C4-2B (cell line): ENCODE measurements around the gene TLCD4.
A peak's percentile ranks its signal among the peaks of the same experiment; 100 is the strongest.

Source experiments
- H3K27ac ChIP-seq: fragments of 450-650 bp; 2 replicates; pipeline ENCODE4 v1.5.1; 2017
- ZFX ChIP-seq: fragments of 450-650 bp; IDR thresholded peaks from 2 replicates; pipeline ENCODE4 v1.6.1; 2017
- TF ChIP-seq, protein P1 (sequence below): fragments of 450-650 bp; conservative IDR thresholded peaks from 2 replicates; pipeline ENCODE4 v1.5.1; 2017; ENCODE audit warnings: mild to moderate bottlenecking

Gene TLCD4, protein sequence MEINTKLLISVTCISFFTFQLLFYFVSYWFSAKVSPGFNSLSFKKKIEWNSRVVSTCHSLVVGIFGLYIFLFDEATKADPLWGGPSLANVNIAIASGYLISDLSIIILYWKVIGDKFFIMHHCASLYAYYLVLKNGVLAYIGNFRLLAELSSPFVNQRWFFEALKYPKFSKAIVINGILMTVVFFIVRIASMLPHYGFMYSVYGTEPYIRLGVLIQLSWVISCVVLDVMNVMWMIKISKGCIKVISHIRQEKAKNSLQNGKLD

DNA sequence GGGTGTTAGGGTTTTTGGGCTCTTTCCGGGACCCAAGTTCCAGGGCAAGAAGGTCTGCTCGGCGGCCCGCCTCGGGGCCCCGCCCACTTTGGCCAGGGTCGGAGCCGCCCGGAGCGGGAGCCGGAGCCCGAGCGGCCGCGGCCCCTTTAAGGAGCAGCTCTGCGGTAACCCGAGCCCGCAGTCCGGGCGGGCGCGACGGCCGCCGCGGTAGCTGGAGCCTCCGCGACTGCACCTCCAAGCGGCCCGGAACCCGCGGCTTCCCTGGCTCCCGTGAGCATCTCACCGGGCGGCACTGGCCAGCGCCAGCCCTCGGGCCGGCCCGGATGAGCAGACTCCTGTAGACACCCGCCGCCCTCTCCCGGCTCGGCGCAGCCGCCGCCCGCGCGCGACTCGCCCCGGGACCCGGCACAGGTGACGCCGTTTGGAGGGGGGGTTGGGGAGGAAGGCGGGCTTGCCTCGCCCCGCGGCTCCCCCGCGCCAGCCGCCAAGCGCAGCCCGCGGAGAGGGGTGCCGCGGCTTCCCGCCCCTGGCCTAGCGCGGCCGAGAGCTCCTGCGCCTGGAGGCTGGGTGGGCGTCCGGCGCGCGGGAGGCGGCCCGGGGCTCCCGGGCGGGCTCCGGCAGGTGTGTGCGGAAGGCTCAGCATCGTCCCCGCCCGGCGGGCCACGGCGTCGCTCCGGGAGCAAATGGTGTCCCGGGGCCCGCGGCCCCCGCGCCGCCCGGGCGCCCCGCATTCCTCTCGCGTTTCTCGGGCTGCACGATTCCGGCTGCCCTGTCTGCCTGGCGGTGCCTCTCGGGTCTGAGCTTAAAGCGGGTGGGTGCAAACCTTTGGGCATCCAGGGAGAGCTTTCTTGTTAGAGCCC, at the start of gene TLCD4:
Gene TLCD4, plus strand, starts transcription at position 149 of the 860 bp plus-strand sequence. CDS start 26,547 bp downstream, outside the sequence.
- TF ChIP-seq, protein P1, sequence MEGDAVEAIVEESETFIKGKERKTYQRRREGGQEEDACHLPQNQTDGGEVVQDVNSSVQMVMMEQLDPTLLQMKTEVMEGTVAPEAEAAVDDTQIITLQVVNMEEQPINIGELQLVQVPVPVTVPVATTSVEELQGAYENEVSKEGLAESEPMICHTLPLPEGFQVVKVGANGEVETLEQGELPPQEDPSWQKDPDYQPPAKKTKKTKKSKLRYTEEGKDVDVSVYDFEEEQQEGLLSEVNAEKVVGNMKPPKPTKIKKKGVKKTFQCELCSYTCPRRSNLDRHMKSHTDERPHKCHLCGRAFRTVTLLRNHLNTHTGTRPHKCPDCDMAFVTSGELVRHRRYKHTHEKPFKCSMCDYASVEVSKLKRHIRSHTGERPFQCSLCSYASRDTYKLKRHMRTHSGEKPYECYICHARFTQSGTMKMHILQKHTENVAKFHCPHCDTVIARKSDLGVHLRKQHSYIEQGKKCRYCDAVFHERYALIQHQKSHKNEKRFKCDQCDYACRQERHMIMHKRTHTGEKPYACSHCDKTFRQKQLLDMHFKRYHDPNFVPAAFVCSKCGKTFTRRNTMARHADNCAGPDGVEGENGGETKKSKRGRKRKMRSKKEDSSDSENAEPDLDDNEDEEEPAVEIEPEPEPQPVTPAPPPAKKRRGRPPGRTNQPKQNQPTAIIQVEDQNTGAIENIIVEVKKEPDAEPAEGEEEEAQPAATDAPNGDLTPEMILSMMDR: no peak
- TF ChIP-seq ZFX: peak; percentile 65
- peak within 1 kb of the TSS; percentile 64 for H3K27ac ChIP-seq

DNA sequence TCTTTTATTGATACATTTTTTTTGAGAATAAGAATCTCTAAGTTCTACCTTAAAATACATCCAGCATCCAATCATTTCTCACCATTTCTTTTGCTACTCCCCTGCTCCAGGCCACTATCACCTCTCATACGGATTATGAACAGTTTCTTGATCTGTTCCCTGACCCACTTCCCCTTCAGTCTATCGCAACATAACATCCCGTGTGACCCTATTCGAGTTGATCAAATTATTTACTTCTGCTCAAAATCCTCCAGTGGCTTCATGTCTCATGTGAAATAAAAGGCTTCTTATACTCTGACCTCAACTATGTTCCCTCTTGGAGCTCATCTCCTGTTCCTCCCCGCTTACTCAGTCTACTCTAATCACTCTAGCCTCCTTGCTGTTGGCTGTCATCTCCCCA, 49.6 kb upstream of the TLCD4 start:
- H3K27ac ChIP-seq: no peak overlapping the region
- no peak for TF ChIP-seq ZFX
- TF ChIP-seq, protein P1: no peak

DNA sequence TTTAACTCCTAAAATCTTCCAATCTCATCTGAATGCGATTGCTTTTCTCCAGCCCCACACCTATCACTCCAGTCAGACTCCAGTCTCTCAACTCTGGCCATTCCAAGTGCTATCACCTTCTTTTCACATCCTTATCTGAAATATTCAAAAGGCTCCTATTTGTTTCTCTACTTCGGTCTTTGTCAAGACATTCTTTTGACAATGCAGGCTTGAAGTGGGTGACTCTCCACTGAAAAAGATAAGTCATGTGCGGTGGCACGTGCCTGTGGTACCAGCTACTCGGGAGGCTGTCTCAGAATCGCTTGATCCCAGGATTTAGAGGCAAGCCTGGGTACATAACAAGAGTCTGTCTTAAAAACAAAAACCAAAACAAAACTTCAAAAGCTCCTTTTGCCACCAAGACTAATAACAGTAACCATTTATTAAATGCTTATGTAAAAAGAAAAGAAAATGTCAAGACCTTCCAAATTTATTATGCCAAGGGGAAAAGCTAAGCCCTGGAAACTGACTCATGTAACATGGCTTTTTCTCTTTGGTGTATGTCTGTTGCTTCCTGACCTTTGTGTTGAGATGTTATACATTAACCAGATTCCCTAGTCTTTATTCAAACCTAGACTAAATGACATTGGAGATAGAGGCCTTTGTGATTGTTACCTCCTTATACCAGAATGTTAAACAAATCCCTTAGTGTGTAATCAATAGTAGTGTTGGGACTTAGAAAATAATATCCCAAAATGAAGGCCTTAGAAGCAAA, 48.0 kb upstream of the TLCD4 start:
- no peak overlapping the region for H3K27ac ChIP-seq
- TF ChIP-seq, protein P1: no peak
- no peak for TF ChIP-seq ZFX

DNA sequence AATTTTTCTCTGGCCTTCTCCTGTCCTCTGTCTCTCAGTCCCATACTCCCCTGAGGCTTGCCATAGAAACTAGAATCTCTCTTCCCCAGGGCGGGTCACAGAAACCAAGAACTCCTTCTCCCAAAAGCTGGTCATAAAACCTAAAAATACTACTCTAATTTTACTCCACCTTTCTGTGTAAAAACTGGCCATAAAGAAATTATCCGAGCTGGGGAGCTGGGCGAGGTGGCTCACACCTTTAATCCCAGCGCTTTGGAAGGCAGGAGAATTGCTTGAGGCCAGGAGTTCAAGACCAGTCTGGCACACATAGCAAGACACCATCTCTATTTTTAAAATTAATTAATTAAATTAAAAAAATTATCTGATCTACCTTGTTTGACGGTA, 47.5 kb upstream of the TLCD4 start:
- H3K27ac ChIP-seq: no peak overlapping the region
- TF ChIP-seq, protein P1: no peak
- TF ChIP-seq ZFX: no peak

DNA sequence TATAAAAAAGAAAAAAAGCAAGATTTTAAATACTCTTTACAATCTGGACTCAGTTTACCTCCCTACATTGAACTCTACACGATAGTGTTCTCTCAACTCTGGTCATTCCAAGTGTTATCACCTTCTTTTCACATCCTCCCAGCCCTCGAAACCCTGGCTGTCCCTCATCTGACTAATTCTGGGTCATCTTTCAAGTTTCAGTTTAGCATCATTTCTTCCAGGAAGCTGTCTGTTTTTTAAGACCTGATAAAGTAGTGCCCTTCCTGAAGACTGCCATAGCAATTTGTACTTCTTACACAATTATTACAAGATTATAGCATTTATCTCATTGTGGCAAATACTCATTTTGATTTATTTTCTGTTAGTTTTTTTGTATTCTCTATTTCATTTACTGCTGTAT, 45.6 kb upstream of the TLCD4 start:
- no peak overlapping the region for H3K27ac ChIP-seq
- TF ChIP-seq, protein P1: no peak
- TF ChIP-seq ZFX: no peak

DNA sequence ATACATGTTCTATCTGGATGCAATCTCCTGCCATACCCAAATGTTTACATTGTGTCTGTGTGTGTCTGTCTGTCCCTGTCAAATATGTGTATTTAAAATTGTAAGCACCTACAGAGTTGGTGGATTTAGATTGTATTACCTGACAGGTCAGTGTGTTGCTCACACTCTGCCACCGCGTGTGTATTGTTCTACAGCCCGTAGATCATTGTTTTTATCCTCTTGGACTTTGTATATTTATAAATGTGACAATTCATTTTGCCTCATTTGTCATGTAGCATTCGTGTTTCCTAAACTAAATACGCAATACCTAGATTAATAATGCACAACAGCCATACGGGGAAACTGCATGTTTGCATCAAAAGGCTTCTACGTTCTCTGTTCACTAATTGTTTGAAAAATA, 45.0 kb upstream of the TLCD4 start:
- TF ChIP-seq, protein P1: no peak
- TF ChIP-seq ZFX: no peak; the same call in 1 of the 2 replicates
- peak overlapping the region; percentile 85 for H3K27ac ChIP-seq
